ENCODE results near the gene NF2. TPM values are rescaled to one million over a fixed set of nuclear protein-coding genes. Genes with fewer than 3 reads are reported as not detected.

The NF2 gene
- total RNA-seq, 1 experiment from 2014 or later, result 50.9 TPM

DNA sequence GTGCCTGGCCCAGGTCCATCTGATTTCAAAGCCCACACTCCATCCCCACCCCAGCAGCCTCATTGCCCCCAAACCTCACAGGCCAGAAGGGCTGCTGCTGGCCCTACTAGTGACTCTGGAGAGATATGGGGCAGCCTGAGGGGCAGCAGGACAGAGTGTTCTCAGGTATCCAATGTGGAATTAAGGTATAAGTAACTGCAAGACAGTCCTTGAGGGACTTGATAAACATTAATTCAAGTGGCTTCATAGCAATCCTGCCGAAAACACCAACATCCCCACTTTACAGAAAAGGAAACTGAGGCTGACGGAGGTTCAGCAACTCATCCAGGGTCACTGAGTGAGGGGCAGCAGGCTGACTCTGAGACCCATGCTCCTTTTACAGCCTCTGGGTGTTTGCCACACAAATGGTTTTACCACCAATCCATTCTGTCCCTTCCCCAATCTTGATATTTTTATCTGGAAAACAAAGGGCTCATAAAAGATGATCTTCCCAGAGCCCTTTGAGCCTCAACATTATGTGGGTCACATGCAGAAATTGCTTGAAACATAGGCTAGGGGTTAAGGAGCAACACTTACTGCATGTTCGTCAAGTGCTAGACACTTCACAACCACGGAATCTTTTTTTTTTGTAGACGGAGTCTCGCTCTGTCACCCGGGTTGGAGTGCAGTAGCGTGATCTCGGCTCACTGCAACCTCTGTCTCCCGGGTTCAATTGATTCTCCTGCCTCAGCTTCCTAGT lies 24.8 kb upstream of the NF2 start:
- DNase-seq, result no peak
- Histone ChIP-seq H3K23ac (ENCODE audit: insufficient read length, low read depth, low read length) (no peak overlapping the region), H2AFZ (ENCODE audit: low read length) (no peak overlapping the region), H3K4me2 (ENCODE audit: insufficient read depth, insufficient read length, low read length) (no peak overlapping the region), H3K79me2 (ENCODE audit: insufficient read depth, low read length) (no peaks in the 10 kb centered on the region; the same call in 1 of the 2 replicates), H2BK20ac (ENCODE audit: low read depth, low read length, poor library complexity, severe bottlenecking) (no peak overlapping the region), H3K18ac (ENCODE audit: insufficient read length, low read depth, low read length) (no peak overlapping the region), H3K14ac (ENCODE audit: insufficient read depth, low read length) (no peak overlapping the region), H3K23me2 (ENCODE audit: insufficient read length, low read depth, low read length, poor library complexity, severe bottlenecking) (peaks cover 10% of the 10 kb centered on the region), H3K9me3 (ENCODE audit: control insufficient read depth, low read depth, low read length) (no peaks in the 10 kb centered on the region), H3T11ph (ENCODE audit: low read length) (no peak overlapping the region), H4K8ac (replicated peaks; ENCODE audit: insufficient read length, low read depth, low read length) (no peak overlapping the region), H3K4ac (ENCODE audit: low read depth, low read length) (no peak overlapping the region), H3K4me1 (ENCODE audit: insufficient read depth, low read length) (peaks cover 5% of the 10 kb centered on the region; the same call in 1 of the 2 replicates), H4K20me1 (ENCODE audit: control insufficient read depth, insufficient read depth, insufficient read length) (no peaks in the 10 kb centered on the region), H2BK5ac (ENCODE audit: insufficient read length, low read length) (no peak overlapping the region), H2BK120ac (ENCODE audit: low read depth, low read length, poor library complexity, severe bottlenecking) (no peak overlapping the region), H3K27me3 (ENCODE audit: insufficient read depth, low read length) (no peaks in the 10 kb centered on the region), H3K27ac (ENCODE audit: insufficient read length, low read depth, low read length) (no peak overlapping the region), H3K56ac (ENCODE audit: insufficient read length, low read depth, low read length) (no peak overlapping the region), H4K91ac (ENCODE audit: insufficient read length, low read depth, low read length) (no peak overlapping the region), H3K79me1 (ENCODE audit: insufficient read depth, low read depth, low read length, poor library complexity, severe bottlenecking) (no peaks in the 10 kb centered on the region), H4K5ac (ENCODE audit: insufficient read length, low read depth, low read length) (no peak overlapping the region), H2BK15ac (ENCODE audit: low read depth, low read length) (no peak overlapping the region), H2AK5ac (ENCODE audit: insufficient read length, low read length) (no peak overlapping the region), H3K9ac (ENCODE audit: extremely low read depth, insufficient read length, low read length) (no peak overlapping the region), H2BK12ac (ENCODE audit: insufficient read length, low read depth, low read length) (no peak overlapping the region)
- no peaks in the 10 kb centered on the region for H3K27me3 Mint-ChIP-seq (ENCODE audit: low read depth)
- H3K4me1 Mint-ChIP-seq, result peaks cover 20 to 28% of the 10 kb centered on the region in 2 experiments
- peak overlapping the region in 1 of 2 experiments; percentile 50; a peak in 2 of 5 replicates for H3K4me3 Mint-ChIP-seq
- H3K9me3 Mint-ChIP-seq, result no peaks in the 10 kb centered on the region; a peak in 1 of 5 replicates
- H3K36me3 Mint-ChIP-seq (ENCODE audit: insufficient read depth in 1 of 3, low read depth in 3 of 3), result peaks cover 9 to 12% (median 9%) of the 10 kb centered on the region in 3 experiments; a peak in 6 of 7 replicates
- WGBS (ENCODE audit: extremely low coverage, insufficient read length, low lambda C conversion rate), result no CpG with 5 or more reads among the region's 10 CpGs
- TF ChIP-seq, protein P1, sequence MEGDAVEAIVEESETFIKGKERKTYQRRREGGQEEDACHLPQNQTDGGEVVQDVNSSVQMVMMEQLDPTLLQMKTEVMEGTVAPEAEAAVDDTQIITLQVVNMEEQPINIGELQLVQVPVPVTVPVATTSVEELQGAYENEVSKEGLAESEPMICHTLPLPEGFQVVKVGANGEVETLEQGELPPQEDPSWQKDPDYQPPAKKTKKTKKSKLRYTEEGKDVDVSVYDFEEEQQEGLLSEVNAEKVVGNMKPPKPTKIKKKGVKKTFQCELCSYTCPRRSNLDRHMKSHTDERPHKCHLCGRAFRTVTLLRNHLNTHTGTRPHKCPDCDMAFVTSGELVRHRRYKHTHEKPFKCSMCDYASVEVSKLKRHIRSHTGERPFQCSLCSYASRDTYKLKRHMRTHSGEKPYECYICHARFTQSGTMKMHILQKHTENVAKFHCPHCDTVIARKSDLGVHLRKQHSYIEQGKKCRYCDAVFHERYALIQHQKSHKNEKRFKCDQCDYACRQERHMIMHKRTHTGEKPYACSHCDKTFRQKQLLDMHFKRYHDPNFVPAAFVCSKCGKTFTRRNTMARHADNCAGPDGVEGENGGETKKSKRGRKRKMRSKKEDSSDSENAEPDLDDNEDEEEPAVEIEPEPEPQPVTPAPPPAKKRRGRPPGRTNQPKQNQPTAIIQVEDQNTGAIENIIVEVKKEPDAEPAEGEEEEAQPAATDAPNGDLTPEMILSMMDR (conservative IDR thresholded peaks at IDR 0.05), result no peak
- H3K27ac Mint-ChIP-seq, result no peak overlapping the region

Data from H9 (cell line).